HepG2 (cell line): Measurements from ENCODE around the gene MRPL28. TPM values are rescaled to one million over a fixed set of nuclear protein-coding genes. Genes with fewer than 3 reads are reported as not detected.
A peak's percentile ranks its signal among the peaks of the same experiment; 100 is the strongest.

Experiments
- AGO2 ChIP-seq: fragments of 200-400 bp; formaldehyde crosslinking; optimal IDR thresholded peaks from 2 replicates; pipeline ENCODE3; 2017; ENCODE audit warnings: mild to moderate bottlenecking, low read depth, low read length, moderate library complexity
- ARNTL ChIP-seq: sonication (generic); formaldehyde crosslinking; IDR thresholded peaks from 2 replicates; pipeline ENCODE4 v1.4.0; 2020; ENCODE audit warnings: mild to moderate bottlenecking, missing genetic modification reagents
- FIP1L1 ChIP-seq: fragments of 200-400 bp; formaldehyde crosslinking; IDR thresholded peaks from 2 replicates; pipeline ENCODE4 v1.6.1; 2018; ENCODE audit warnings: low read depth, mild to moderate bottlenecking, low read length, moderate library complexity, borderline replicate concordance; ENCODE audit not compliant: insufficient read depth
- FOXJ3 ChIP-seq: sonication (generic); formaldehyde crosslinking; IDR thresholded peaks from 2 replicates; pipeline ENCODE4 v1.4.0; 2020; ENCODE audit warnings: missing genetic modification reagents, mild to moderate bottlenecking, borderline replicate concordance
- HNF4G ChIP-seq, 2 experiments: sonication (generic) in 1 of 2; formaldehyde crosslinking in 1 of 2; IDR thresholded peaks; 2 replicates each; pipeline versions ENCODE4 v1.4.0 to v1.6.1; 2011 to 2020; ENCODE audit warnings: borderline replicate concordance in 2 of 2, low read depth in 2 of 2, mild to moderate bottlenecking in 2 of 2, low read length in 1 of 2, missing genetic modification reagents in 1 of 2, moderate library complexity in 1 of 2
- JDP2 ChIP-seq: sonication (generic); formaldehyde crosslinking; IDR thresholded peaks from 2 replicates; pipeline ENCODE4 v1.8.1; 2022; ENCODE audit warnings: missing genetic modification reagents, borderline replicate concordance
- MXD4 ChIP-seq: IDR thresholded peaks from 2 replicates; pipeline ENCODE4 v1.6.1; 2016; ENCODE audit warnings: mild to moderate bottlenecking, missing biosample characterization, missing genetic modification reagents
- PCBP1 ChIP-seq: fragments of 200-400 bp; formaldehyde crosslinking; IDR thresholded peaks from 2 replicates; pipeline ENCODE4 v1.6.1; 2017; ENCODE audit warnings: mild to moderate bottlenecking, low read depth, low read length, borderline replicate concordance
- SPEN ChIP-seq: sonication (generic); formaldehyde crosslinking; IDR thresholded peaks from 2 replicates; pipeline ENCODE4 v1.5.1; 2020; ENCODE audit warnings: low read depth, mild to moderate bottlenecking, missing genetic modification reagents
- ZBTB7A ChIP-seq: sonication (generic); formaldehyde crosslinking; IDR thresholded peaks from 2 replicates; pipeline ENCODE4 v1.8.0; 2022; ENCODE audit warnings: mild to moderate bottlenecking, missing genetic modification reagents
- ZNF160 ChIP-seq: sonication (generic); formaldehyde crosslinking; IDR thresholded peaks from 2 replicates; pipeline ENCODE4 v1.8.0; 2022; ENCODE audit warnings: mild to moderate bottlenecking, inconsistent platforms, missing genetic modification reagents
- ZNF263 ChIP-seq: sonication (generic); formaldehyde crosslinking; IDR thresholded peaks from 2 replicates; pipeline ENCODE4 v1.4.0; 2020; ENCODE audit warnings: missing genetic modification reagents
- ZNF317 ChIP-seq: sonication (generic); formaldehyde crosslinking; IDR thresholded peaks from 2 replicates; pipeline ENCODE4 v1.5.0; 2020; ENCODE audit warnings: mild to moderate bottlenecking, missing genetic modification reagents
- ZNF605 ChIP-seq: sonication (generic); formaldehyde crosslinking; IDR thresholded peaks from 2 replicates; pipeline ENCODE4 v1.8.0; 2022; ENCODE audit warnings: mild to moderate bottlenecking, missing genetic modification reagents
- ZNF768 ChIP-seq: sonication (generic); formaldehyde crosslinking; IDR thresholded peaks from 2 replicates; pipeline ENCODE4 v1.4.0; 2020; ENCODE audit warnings: missing genetic modification reagents
- ZNF781 ChIP-seq: sonication (generic); formaldehyde crosslinking; IDR thresholded peaks from 2 replicates; pipeline ENCODE4 v1.5.1; 2020; ENCODE audit warnings: borderline replicate concordance, mild to moderate bottlenecking, missing genetic modification reagents; ENCODE audit errors: not compliant biosample characterization
- ZSCAN31 ChIP-seq: sonication (generic); formaldehyde crosslinking; IDR thresholded peaks from 2 replicates; pipeline ENCODE4 v1.5.0; 2020; ENCODE audit warnings: low read depth, mild to moderate bottlenecking, missing genetic modification reagents
- polyA plus RNA-seq, 8 experiments: library from polyadenylated mRNA; depleted of rRNA in 3 of 8; stranded (reverse) in 7 of 8; unstranded in 1 of 8; fragments of >200 nt; fragmentation: Illumina TruSeq in 4 of 8; extraction: Trizol in 4 of 8; gene quantifications; 2 replicates each; pipeline versions ENCODE4 v1.2.1 to v1.2.3, GENCODE V29; 2011 to 2016; ENCODE audit warnings: low read depth in 4 of 8, missing spikeins in 1 of 8, mixed read lengths in 1 of 8; ENCODE audit not compliant: insufficient read depth in 1 of 8
- total RNA-seq, 5 experiments: library from RNA; depleted of rRNA; stranded (reverse); fragments of >200 nt; fragmentation: Illumina TruSeq; extraction: Trizol; gene quantifications; 2 replicates each; pipeline ENCODE4 v1.2.3, GENCODE V29; 2016; ENCODE audit warnings: low read depth in 1 of 5
- TF ChIP-seq, protein P1 (sequence below): sonication (generic); formaldehyde crosslinking; IDR thresholded peaks from 2 replicates; pipeline ENCODE4 v1.5.1; 2020; ENCODE audit warnings: missing genetic modification reagents, mild to moderate bottlenecking, borderline replicate concordance
- TF ChIP-seq, protein P2 (sequence below): IDR thresholded peaks from 2 replicates; pipeline ENCODE4 v1.6.1; 2012; ENCODE audit warnings: inconsistent platforms
- TF ChIP-seq, protein P3 (sequence below): sonication (generic); formaldehyde crosslinking; IDR thresholded peaks from 2 replicates; pipeline ENCODE4 v1.5.1; 2020; ENCODE audit warnings: missing genetic modification reagents, mild to moderate bottlenecking, borderline replicate concordance
- TF ChIP-seq, protein P4 (sequence below): sonication (generic); formaldehyde crosslinking; IDR thresholded peaks from 2 replicates; pipeline ENCODE4 v1.4.0; 2020; ENCODE audit warnings: missing genetic modification reagents

The MRPL28 gene
- total and polyA plus RNA-seq, 2 of the 13 experiments (the other 11 are each of a cell fraction or from before 2014, with no cell fraction given), result 114 to 135 TPM

DNA sequence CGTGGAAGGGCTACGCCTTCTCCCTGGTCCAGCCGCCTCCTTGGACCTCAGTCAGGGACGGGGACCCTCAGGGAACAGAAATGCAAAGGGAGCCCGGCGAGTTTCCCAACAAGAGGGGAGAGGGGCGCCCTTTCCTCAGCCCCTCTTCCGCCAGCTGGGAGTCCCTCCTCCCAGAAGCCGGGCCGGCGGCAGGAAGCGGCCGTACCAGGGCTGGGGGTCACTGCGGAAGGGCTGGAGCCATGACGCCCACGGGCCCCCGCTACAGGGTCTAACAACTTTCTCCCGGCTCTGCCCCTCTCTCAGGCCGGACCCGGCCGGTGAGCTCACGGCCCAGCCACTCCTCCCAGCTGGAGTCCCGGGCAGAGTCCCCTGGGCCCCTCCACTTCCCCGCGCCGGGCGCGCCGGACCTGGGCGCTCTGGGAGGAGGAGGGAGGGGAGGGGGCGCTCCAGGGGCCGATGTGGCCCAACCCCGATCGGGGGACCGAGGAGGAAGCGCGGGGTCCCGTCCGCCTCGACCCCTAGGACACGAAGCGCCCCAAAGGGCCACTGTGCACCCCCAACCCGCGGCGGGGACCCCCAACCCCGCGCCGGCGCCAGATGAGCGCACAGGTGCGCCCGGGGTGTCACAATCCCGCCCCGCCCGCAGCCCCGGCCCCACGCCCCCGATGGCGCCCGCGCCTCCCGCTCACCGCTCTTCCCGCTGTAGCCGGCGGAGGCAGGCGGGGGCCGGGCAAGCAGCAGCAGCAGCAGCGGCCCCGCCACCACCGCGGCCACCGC lies 10.9 kb upstream of the MRPL28 start (continued):
- TF ChIP-seq, protein P1, sequence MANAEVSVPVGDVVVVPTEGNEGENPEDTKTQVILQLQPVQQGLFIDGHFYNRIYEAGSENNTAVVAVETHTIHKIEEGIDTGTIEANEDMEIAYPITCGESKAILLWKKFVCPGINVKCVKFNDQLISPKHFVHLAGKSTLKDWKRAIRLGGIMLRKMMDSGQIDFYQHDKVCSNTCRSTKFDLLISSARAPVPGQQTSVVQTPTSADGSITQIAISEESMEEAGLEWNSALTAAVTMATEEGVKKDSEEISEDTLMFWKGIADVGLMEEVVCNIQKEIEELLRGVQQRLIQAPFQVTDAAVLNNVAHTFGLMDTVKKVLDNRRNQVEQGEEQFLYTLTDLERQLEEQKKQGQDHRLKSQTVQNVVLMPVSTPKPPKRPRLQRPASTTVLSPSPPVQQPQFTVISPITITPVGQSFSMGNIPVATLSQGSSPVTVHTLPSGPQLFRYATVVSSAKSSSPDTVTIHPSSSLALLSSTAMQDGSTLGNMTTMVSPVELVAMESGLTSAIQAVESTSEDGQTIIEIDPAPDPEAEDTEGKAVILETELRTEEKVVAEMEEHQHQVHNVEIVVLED (CRISPR knock-in tag), result no peak
- peak; percentile 49; the same call in 1 of the 2 replicates for TF ChIP-seq SPEN
- 0 out of 2 replicates have a peak, but pooled peaks have one; percentile 49 for TF ChIP-seq ZNF317
- peak; percentile 37 for TF ChIP-seq AGO2
- no peak for TF ChIP-seq FIP1L1
- TF ChIP-seq PCBP1, result 0 out of 2 replicates have a peak, but pooled peaks have one; percentile 19
- TF ChIP-seq ZSCAN31 (CRISPR knock-in tag), result 0 out of 2 replicates have a peak, but pooled peaks have one; percentile 52
- TF ChIP-seq, protein P2, sequence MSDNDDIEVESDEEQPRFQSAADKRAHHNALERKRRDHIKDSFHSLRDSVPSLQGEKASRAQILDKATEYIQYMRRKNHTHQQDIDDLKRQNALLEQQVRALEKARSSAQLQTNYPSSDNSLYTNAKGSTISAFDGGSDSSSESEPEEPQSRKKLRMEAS, result peak; percentile 35
- TF ChIP-seq MXD4, result peak; percentile 53; the same call in 1 of the 2 replicates
- TF ChIP-seq ZNF768 (CRISPR knock-in tag), result 0 out of 2 replicates have a peak, but pooled peaks have one; percentile 11
- TF ChIP-seq ZNF605 (CRISPR knock-in tag), result no peak
- TF ChIP-seq, protein P3, sequence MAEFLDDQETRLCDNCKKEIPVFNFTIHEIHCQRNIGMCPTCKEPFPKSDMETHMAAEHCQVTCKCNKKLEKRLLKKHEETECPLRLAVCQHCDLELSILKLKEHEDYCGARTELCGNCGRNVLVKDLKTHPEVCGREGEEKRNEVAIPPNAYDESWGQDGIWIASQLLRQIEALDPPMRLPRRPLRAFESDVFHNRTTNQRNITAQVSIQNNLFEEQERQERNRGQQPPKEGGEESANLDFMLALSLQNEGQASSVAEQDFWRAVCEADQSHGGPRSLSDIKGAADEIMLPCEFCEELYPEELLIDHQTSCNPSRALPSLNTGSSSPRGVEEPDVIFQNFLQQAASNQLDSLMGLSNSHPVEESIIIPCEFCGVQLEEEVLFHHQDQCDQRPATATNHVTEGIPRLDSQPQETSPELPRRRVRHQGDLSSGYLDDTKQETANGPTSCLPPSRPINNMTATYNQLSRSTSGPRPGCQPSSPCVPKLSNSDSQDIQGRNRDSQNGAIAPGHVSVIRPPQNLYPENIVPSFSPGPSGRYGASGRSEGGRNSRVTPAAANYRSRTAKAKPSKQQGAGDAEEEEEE (CRISPR knock-in tag), result no peak
- TF ChIP-seq ZNF160, result 0 out of 2 replicates have a peak, but pooled peaks have one; percentile 31
- TF ChIP-seq ARNTL (CRISPR knock-in tag), result peak; percentile 28; the same call in 1 of the 2 replicates
- TF ChIP-seq ZNF263 (CRISPR knock-in tag), result peak; percentile 79
- TF ChIP-seq ZNF781 (CRISPR knock-in tag), result no peak
- TF ChIP-seq JDP2, result no peak
- 0 out of 2 replicates have a peak, but pooled peaks have one; percentile 21 for TF ChIP-seq HNF4G (IDR thresholded peaks at IDR 0.05; ENCODE audit: borderline replicate concordance, low read depth, low read length)
- TF ChIP-seq HNF4G (CRISPR knock-in tag; IDR thresholded peaks at IDR 0.05; ENCODE audit: borderline replicate concordance, low read depth), result no peak
- no peak for TF ChIP-seq FOXJ3 (CRISPR knock-in tag)
- TF ChIP-seq ZBTB7A (CRISPR knock-in tag), result peak; percentile 63; the same call in 1 of the 2 replicates
- TF ChIP-seq, protein P4, sequence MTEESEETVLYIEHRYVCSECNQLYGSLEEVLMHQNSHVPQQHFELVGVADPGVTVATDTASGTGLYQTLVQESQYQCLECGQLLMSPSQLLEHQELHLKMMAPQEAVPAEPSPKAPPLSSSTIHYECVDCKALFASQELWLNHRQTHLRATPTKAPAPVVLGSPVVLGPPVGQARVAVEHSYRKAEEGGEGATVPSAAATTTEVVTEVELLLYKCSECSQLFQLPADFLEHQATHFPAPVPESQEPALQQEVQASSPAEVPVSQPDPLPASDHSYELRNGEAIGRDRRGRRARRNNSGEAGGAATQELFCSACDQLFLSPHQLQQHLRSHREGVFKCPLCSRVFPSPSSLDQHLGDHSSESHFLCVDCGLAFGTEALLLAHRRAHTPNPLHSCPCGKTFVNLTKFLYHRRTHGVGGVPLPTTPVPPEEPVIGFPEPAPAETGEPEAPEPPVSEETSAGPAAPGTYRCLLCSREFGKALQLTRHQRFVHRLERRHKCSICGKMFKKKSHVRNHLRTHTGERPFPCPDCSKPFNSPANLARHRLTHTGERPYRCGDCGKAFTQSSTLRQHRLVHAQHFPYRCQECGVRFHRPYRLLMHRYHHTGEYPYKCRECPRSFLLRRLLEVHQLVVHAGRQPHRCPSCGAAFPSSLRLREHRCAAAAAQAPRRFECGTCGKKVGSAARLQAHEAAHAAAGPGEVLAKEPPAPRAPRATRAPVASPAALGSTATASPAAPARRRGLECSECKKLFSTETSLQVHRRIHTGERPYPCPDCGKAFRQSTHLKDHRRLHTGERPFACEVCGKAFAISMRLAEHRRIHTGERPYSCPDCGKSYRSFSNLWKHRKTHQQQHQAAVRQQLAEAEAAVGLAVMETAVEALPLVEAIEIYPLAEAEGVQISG (CRISPR knock-in tag), result peak; percentile 61
